ENCODE data around the gene LBX2.

The LBX2 gene

GRCh38 chr2:74450570-74451190, 48.7 kb downstream of the LBX2 start:
- DNase-seq = no peak

GRCh38 chr2:74448771-74449170, 50.6 kb downstream of the LBX2 start:
- no peak for DNase-seq

Measured in NCI-H510A (cell line).